Astrocyte (in vitro differentiated cells and primary cell): ENCODE measurements around the gene ASCL2. TPM values are rescaled to one million over a fixed set of nuclear protein-coding genes. Genes with fewer than 3 reads are reported as not detected.

Experiments
- DNase-seq: peaks from one replicate; pipeline ENCODE4 v3.0.0-alpha.2; 2010; ENCODE audit warnings: low read depth
- FAIRE-seq: peaks from 2 replicates; lab custom pipeline; 2011; peaks lifted over from hg19 to GRCh38; lab: Jason Lieb, UNC
- H2AFZ ChIP-seq: 2 replicates; pipeline ENCODE4 v1.6.0; 2012; ENCODE audit warnings: low read depth, low read length, inconsistent platforms
- H3K27ac ChIP-seq: 2 replicates; pipeline ENCODE4 v1.5.1; 2011; ENCODE audit warnings: low read depth, low read length, inconsistent platforms
- H3K27me3 ChIP-seq: 2 replicates; pipeline ENCODE4 v1.6.0; 2011; ENCODE audit warnings: low read length, inconsistent platforms; ENCODE audit not compliant: insufficient read depth
- H3K36me3 ChIP-seq: 2 replicates; pipeline ENCODE4 v1.5.1; 2011; ENCODE audit warnings: low read length, inconsistent platforms; ENCODE audit not compliant: insufficient read depth
- H3K4me1 ChIP-seq: 2 replicates; pipeline ENCODE4 v1.5.1; 2011; ENCODE audit warnings: low read length, inconsistent platforms; ENCODE audit not compliant: insufficient read depth
- H3K4me2 ChIP-seq: 2 replicates; pipeline ENCODE4 v1.6.0; 2012; ENCODE audit warnings: low read length, inconsistent platforms
- H3K4me3 ChIP-seq: 2 replicates; pipeline ENCODE4 v1.5.1; 2011; ENCODE audit warnings: low read depth, mild to moderate bottlenecking, low read length, inconsistent platforms; ENCODE audit not compliant: insufficient read depth
- H3K79me2 ChIP-seq: 2 replicates; pipeline ENCODE4 v1.6.0; 2012; ENCODE audit warnings: mild to moderate bottlenecking, low read length, inconsistent platforms; ENCODE audit not compliant: insufficient read depth
- H3K9ac ChIP-seq: 2 replicates; pipeline ENCODE4 v1.6.0; 2012; ENCODE audit warnings: mild to moderate bottlenecking, low read length, inconsistent platforms
- H3K9me3 ChIP-seq: 2 replicates; pipeline ENCODE4 v1.5.1; 2012; ENCODE audit warnings: low read depth, mild to moderate bottlenecking, low read length, inconsistent platforms; ENCODE audit not compliant: insufficient read depth
- H4K20me1 ChIP-seq: 2 replicates; pipeline ENCODE4 v1.6.0; 2012; ENCODE audit warnings: low read length, inconsistent platforms; ENCODE audit not compliant: insufficient read depth
- H3K27ac Mint-ChIP-seq: one replicate; pipeline ENCODE4 v1.8.0; 2021; ENCODE audit warnings: mild to moderate bottlenecking, mixed read lengths; ENCODE audit not compliant: unreplicated experiment
- H3K27me3 Mint-ChIP-seq: one replicate; pipeline ENCODE4 v1.8.0; 2021; ENCODE audit warnings: low read depth, mixed read lengths; ENCODE audit not compliant: unreplicated experiment
- H3K36me3 Mint-ChIP-seq: one replicate; pipeline ENCODE4 v1.8.0; 2021; ENCODE audit warnings: low read depth, mixed read lengths; ENCODE audit not compliant: unreplicated experiment
- H3K4me1 Mint-ChIP-seq: one replicate; pipeline ENCODE4 v1.8.0; 2021; ENCODE audit warnings: low read depth, mixed read lengths; ENCODE audit not compliant: unreplicated experiment
- H3K4me3 Mint-ChIP-seq: one replicate; pipeline ENCODE4 v1.8.0; 2021; ENCODE audit warnings: mild to moderate bottlenecking, moderate library complexity, mixed read lengths; ENCODE audit not compliant: unreplicated experiment
- H3K9me3 Mint-ChIP-seq: one replicate; pipeline ENCODE4 v1.8.0; 2021; ENCODE audit warnings: mild to moderate bottlenecking, mixed read lengths; ENCODE audit not compliant: unreplicated experiment
- EZH2 ChIP-seq: IDR thresholded peaks from 2 replicates; pipeline ENCODE4 v1.6.1; 2012; ENCODE audit warnings: mild to moderate bottlenecking, low read length, inconsistent platforms; ENCODE audit not compliant: insufficient read depth
- total RNA-seq: library from RNA; stranded (reverse); gene quantifications from 2 replicates; pipeline ENCODE4 v1.2.1, GENCODE V29; 2021
- TF ChIP-seq, protein P1 (sequence below): IDR thresholded peaks from 2 replicates; pipeline ENCODE4 v1.5.1; 2011; ENCODE audit warnings: low read depth, mild to moderate bottlenecking, inconsistent platforms, low read length, moderate library complexity; ENCODE audit not compliant: insufficient read depth

ASCL2 gene
- total RNA-seq, 1 donor from 2014 or later: not detected

DNA sequence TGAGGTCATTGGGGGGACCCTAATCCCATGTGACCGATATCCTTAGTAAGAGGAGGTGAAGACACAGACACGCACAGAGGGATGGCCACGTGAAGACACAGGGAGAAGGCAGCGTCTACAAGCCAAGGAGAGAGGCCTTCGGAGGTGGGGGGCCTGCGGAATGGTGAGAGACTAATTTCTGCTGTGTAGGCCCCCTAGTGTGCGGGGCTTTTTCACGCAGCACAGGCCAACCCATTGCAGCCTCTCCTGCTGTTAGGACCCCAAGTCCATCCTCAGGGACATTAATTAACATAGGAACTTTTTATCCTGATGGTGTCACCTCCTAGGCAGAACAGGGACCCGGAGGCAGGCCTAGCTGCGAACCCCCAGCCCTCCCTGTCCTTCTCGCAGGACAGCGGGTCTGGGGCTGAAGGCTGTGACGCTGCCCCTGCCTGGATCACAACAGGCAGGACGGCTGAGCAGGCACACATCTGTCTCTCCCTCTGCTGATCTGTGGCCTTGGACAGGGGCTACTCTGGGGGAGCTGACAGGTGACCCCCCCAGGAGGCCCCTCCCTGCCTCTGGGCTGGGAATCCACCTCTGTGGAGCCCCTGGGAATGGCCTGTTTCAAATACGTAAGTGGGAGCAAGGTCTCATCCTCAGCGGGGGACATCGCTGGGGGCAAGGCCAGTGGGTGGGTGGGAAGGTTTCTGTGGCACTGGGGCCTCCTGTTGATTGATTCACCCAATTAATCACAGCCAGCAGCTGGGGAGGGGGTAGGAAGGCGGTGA, 7.9 kb downstream of the ASCL2 start:
- Mint-ChIP-seq H3K4me1 (no peaks in the 10 kb centered on the region), H3K4me3 (no peak overlapping the region), H3K9me3 (peaks cover 2% of the 10 kb centered on the region), H3K27ac (no peak overlapping the region), H3K27me3 (peaks cover 51% of the 10 kb centered on the region), H3K36me3 (no peaks in the 10 kb centered on the region)
- TF ChIP-seq EZH2: no peak
- TF ChIP-seq, protein P1, sequence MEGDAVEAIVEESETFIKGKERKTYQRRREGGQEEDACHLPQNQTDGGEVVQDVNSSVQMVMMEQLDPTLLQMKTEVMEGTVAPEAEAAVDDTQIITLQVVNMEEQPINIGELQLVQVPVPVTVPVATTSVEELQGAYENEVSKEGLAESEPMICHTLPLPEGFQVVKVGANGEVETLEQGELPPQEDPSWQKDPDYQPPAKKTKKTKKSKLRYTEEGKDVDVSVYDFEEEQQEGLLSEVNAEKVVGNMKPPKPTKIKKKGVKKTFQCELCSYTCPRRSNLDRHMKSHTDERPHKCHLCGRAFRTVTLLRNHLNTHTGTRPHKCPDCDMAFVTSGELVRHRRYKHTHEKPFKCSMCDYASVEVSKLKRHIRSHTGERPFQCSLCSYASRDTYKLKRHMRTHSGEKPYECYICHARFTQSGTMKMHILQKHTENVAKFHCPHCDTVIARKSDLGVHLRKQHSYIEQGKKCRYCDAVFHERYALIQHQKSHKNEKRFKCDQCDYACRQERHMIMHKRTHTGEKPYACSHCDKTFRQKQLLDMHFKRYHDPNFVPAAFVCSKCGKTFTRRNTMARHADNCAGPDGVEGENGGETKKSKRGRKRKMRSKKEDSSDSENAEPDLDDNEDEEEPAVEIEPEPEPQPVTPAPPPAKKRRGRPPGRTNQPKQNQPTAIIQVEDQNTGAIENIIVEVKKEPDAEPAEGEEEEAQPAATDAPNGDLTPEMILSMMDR: no peak
- no peak for DNase-seq
- Histone ChIP-seq H4K20me1 (no peaks in the 10 kb centered on the region), H2AFZ (no peak overlapping the region), H3K9ac (no peak overlapping the region), H3K79me2 (no peaks in the 10 kb centered on the region), H3K27ac (no peak overlapping the region), H3K36me3 (no peaks in the 10 kb centered on the region), H3K9me3 (no peaks in the 10 kb centered on the region), H3K27me3 (peaks cover 7% of the 10 kb centered on the region), H3K4me2 (no peak overlapping the region), H3K4me3 (no peak overlapping the region), H3K4me1 (no peaks in the 10 kb centered on the region)
- no peak for FAIRE-seq

GRCh38 chr11:2261436-2262230, 8.8 kb downstream of the ASCL2 start:
- H3K9me3 ChIP-seq: no peaks in the 10 kb centered on the region
- Mint-ChIP-seq H3K36me3 (no peaks in the 10 kb centered on the region), H3K4me1 (no peaks in the 10 kb centered on the region), H3K9me3 (peaks cover 2% of the 10 kb centered on the region), H3K27me3 (peaks cover 49% of the 10 kb centered on the region), H3K27ac (no peak overlapping the region), H3K4me3 (no peak overlapping the region)
- H3K4me2 ChIP-seq: no peak overlapping the region
- no peak overlapping the region for H2AFZ ChIP-seq
- no peaks in the 10 kb centered on the region for H4K20me1 ChIP-seq
- no peak for TF ChIP-seq EZH2
- TF ChIP-seq, protein P1: no peak
- H3K79me2 ChIP-seq: no peaks in the 10 kb centered on the region
- no peak overlapping the region for H3K27ac ChIP-seq
- DNase-seq: no peak
- H3K27me3 ChIP-seq: peaks cover 7% of the 10 kb centered on the region
- H3K9ac ChIP-seq: no peak overlapping the region
- H3K4me1 ChIP-seq: no peaks in the 10 kb centered on the region
- H3K36me3 ChIP-seq: no peaks in the 10 kb centered on the region
- FAIRE-seq: no peak
- H3K4me3 ChIP-seq: no peak overlapping the region
